NCI-H82 treated with DMSO at 0.1 percent for 48 hours (cell line): ENCODE results near the gene ARHGAP27.
A peak's percentile ranks its signal among the peaks of the same experiment; 100 is the strongest.
"Not testable (repeated sequence)": the region's sequence is repeated elsewhere in the genome, so short reads cannot be mapped to it uniquely, and the experiment has no call there.

Experiments used
- DNase-seq: peaks from one replicate; lab custom pipeline; 2025; ENCODE audit not compliant: unreplicated experiment; lab: John Stamatoyannopoulos, UW

Gene ARHGAP27

GRCh38 chr17:45446872-45447625 lies 14.4 kb upstream of the ARHGAP27 start:
- not testable (repeated sequence) for DNase-seq

- not testable (repeated sequence) for DNase-seq
Observed at GRCh38 chr17:45445901-45446743, 13.5 kb upstream of the ARHGAP27 start.

GRCh38 chr17:45444856-45445820 lies 12.5 kb upstream of the ARHGAP27 start:
- DNase-seq: not testable (repeated sequence)

GRCh38 chr17:45444301-45444700 lies 11.6 kb upstream of the ARHGAP27 start:
- not testable (repeated sequence) for DNase-seq

GRCh38 chr17:45443371-45444260 lies 10.9 kb upstream of the ARHGAP27 start:
- not testable (repeated sequence) for DNase-seq

GRCh38 chr17:45441526-45442310 lies 9.0 kb upstream of the ARHGAP27 start:
- DNase-seq: no peak

GRCh38 chr17:45440839-45441515 lies 8.3 kb upstream of the ARHGAP27 start:
- DNase-seq: not testable (repeated sequence)

- DNase-seq: peak; percentile 61
Observed at GRCh38 chr17:45440161-45440778, 7.6 kb upstream of the ARHGAP27 start.

- DNase-seq: no peak
Observed at GRCh38 chr17:45438931-45439610, 6.4 kb upstream of the ARHGAP27 start.

GRCh38 chr17:45437465-45438283 lies 5.0 kb upstream of the ARHGAP27 start:
- no peak for DNase-seq

- DNase-seq: no peak
Observed at GRCh38 chr17:45436625-45437464, 4.2 kb upstream of the ARHGAP27 start.

- no peak for DNase-seq
Observed at GRCh38 chr17:45436161-45436560, 3.5 kb upstream of the ARHGAP27 start.

- no peak for DNase-seq
Observed at GRCh38 chr17:45435481-45435880, 2.8 kb upstream of the ARHGAP27 start.

GRCh38 chr17:45433159-45433535 lies 477 bp upstream of the ARHGAP27 start:
- DNase-seq: no peak

- DNase-seq: peak; percentile 55
Observed at GRCh38 chr17:45431531-45432404, 902 bp downstream of the ARHGAP27 start.
